ENCODE data around the gene C1QB. TPM values are rescaled to one million over a fixed set of nuclear protein-coding genes. Genes with fewer than 3 reads are reported as not detected.

Gene C1QB
- total RNA-seq, 1 experiment from 2014 or later, result not detected

DNA sequence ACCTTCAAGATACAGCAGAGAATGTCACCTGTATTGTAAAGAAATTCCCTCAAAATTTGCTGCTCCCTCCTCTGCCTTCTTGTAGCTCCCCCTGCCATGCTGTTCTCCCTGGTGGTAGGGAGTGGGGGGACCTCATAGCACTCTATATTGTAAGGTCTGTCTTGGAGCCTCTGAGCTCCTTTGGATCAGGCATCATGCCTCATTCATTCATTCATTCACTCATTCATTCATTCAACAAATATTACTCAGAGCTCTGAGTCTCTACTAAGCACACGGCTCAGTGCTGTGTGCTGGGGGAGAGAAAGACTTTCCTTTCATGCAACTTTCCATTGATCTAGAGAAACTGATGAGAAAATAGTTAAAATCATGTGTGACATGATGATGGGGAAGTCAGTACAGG, 30.5 kb downstream of the C1QB start:
- Mint-ChIP-seq H3K27ac (ENCODE audit: unreplicated experiment) (no peak overlapping the region), H3K4me1 (ENCODE audit: low read depth, unreplicated experiment) (no peaks in the 10 kb centered on the region), H3K36me3 (ENCODE audit: insufficient read depth, unreplicated experiment) (no peaks in the 10 kb centered on the region), H3K9me3 (ENCODE audit: low read depth, unreplicated experiment) (no peaks in the 10 kb centered on the region), H3K4me3 (ENCODE audit: low read depth, unreplicated experiment) (no peak overlapping the region), H3K27me3 (ENCODE audit: unreplicated experiment) (peaks cover 47% of the 10 kb centered on the region)
- TF ChIP-seq CTCF (IDR thresholded peaks at IDR 0.05; ENCODE audit: unreplicated experiment), result no peak
- no peak for DNase-seq
- CTCF ChIA-PET, result interaction anchor here (0.6 to 0.9 kb wide), 2 partner anchors 246 to 248 kb away, joined by 3 to 4 read pairs; no protein-coding TSS in a partner anchor
- no TSS peak for BruUV-seq (replicated peaks)
- intact Hi-C loops (cut with micrococcal nuclease; ENCODE audit: unreplicated experiment), result no loop called here

- H3K27ac Mint-ChIP-seq (ENCODE audit: unreplicated experiment), result no peak overlapping the region
- intact Hi-C loops (cut with micrococcal nuclease; ENCODE audit: unreplicated experiment), result no loop called here
- no peaks in the 10 kb centered on the region for H3K9me3 Mint-ChIP-seq (ENCODE audit: low read depth, unreplicated experiment)
- peaks cover 47% of the 10 kb centered on the region for H3K27me3 Mint-ChIP-seq (ENCODE audit: unreplicated experiment)
- CTCF ChIA-PET, result interaction anchor here (0.7 kb wide), 1 partner anchor 74 kb away, joined by 3 read pairs; no protein-coding TSS in a partner anchor
- no peaks in the 10 kb centered on the region for H3K36me3 Mint-ChIP-seq (ENCODE audit: insufficient read depth, unreplicated experiment)
- H3K4me1 Mint-ChIP-seq (ENCODE audit: low read depth, unreplicated experiment), result no peaks in the 10 kb centered on the region
- TF ChIP-seq CTCF (IDR thresholded peaks at IDR 0.05; ENCODE audit: unreplicated experiment), result no peak
- no TSS peak for BruUV-seq (replicated peaks)
- no peak overlapping the region for H3K4me3 Mint-ChIP-seq (ENCODE audit: low read depth, unreplicated experiment)
- no peak for DNase-seq
Observed at GRCh38 chr1:22685591-22686059, 32.6 kb downstream of the C1QB start.

GRCh38 chr1:22687191-22687590, 34.2 kb downstream of the C1QB start:
- no peak overlapping the region for H3K27ac Mint-ChIP-seq (ENCODE audit: unreplicated experiment)
- intact Hi-C loops (cut with micrococcal nuclease; ENCODE audit: unreplicated experiment), result no loop called here
- H3K36me3 Mint-ChIP-seq (ENCODE audit: insufficient read depth, unreplicated experiment), result no peaks in the 10 kb centered on the region
- peaks cover 47% of the 10 kb centered on the region for H3K27me3 Mint-ChIP-seq (ENCODE audit: unreplicated experiment)
- no TSS peak for BruUV-seq (replicated peaks)
- H3K4me1 Mint-ChIP-seq (ENCODE audit: low read depth, unreplicated experiment), result no peaks in the 10 kb centered on the region
- no peaks in the 10 kb centered on the region for H3K9me3 Mint-ChIP-seq (ENCODE audit: low read depth, unreplicated experiment)
- TF ChIP-seq CTCF (IDR thresholded peaks at IDR 0.05; ENCODE audit: unreplicated experiment), result no peak
- CTCF ChIA-PET, result no interaction called here
- DNase-seq, result no peak
- no peak overlapping the region for H3K4me3 Mint-ChIP-seq (ENCODE audit: low read depth, unreplicated experiment)

DNA sequence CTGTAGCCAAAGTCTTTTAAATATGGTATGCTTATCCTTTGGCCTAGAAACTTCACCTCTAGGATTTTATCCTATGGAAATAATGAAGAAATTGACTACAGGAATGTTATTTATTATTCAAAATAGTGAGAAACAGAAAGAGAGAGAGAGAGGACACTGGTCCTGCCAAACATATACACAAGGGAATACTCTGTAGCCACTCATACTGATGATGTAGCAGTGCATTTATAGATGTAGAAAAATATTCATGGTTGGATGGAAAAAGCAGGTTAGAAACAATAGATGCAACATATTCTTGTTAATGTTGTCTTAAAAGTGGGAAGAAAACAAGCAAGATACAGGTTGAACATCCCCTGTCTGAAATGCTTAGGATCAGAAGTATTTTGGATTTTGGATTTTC, 35.4 kb downstream of the C1QB start:
- CTCF ChIA-PET, result interaction anchor here (0.6 to 0.7 kb wide), 2 partner anchors 246 to 280 kb away, joined by 3 to 5 read pairs; no protein-coding TSS in a partner anchor
- H3K9me3 Mint-ChIP-seq (ENCODE audit: low read depth, unreplicated experiment), result no peaks in the 10 kb centered on the region
- H3K4me1 Mint-ChIP-seq (ENCODE audit: low read depth, unreplicated experiment), result no peaks in the 10 kb centered on the region
- H3K36me3 Mint-ChIP-seq (ENCODE audit: insufficient read depth, unreplicated experiment), result no peaks in the 10 kb centered on the region
- no TSS peak for BruUV-seq (replicated peaks)
- no peak overlapping the region for H3K27ac Mint-ChIP-seq (ENCODE audit: unreplicated experiment)
- intact Hi-C loops (cut with micrococcal nuclease; ENCODE audit: unreplicated experiment), result no loop called here
- DNase-seq, result no peak
- peaks cover 42% of the 10 kb centered on the region for H3K27me3 Mint-ChIP-seq (ENCODE audit: unreplicated experiment)
- TF ChIP-seq CTCF (IDR thresholded peaks at IDR 0.05; ENCODE audit: unreplicated experiment), result no peak
- H3K4me3 Mint-ChIP-seq (ENCODE audit: low read depth, unreplicated experiment), result no peak overlapping the region

Measured in Calu3 (cell line).